HG03442 (cell line): ENCODE results near the gene LMOD1.
"Not testable (repeated sequence)": the region's sequence is repeated elsewhere in the genome, so short reads cannot be mapped to it uniquely, and the experiment has no call there.

Source experiments
- ATAC-seq: cut with Tn5 transposase; IDR thresholded peaks from one replicate; pipeline ENCODE4 v1.9.1; 2021; ENCODE audit warnings: mild to moderate bottlenecking, moderate library complexity; ENCODE audit not compliant: unreplicated experiment

LMOD1 gene

GRCh38 chr1:201917362-201918033 is 28.9 kb downstream of the LMOD1 start:
- ATAC-seq = no peak

- ATAC-seq = no peak
Observed at GRCh38 chr1:201916649-201917249, 29.6 kb downstream of the LMOD1 start.

- no peak for ATAC-seq
Observed at GRCh38 chr1:201914456-201915235, 31.7 kb downstream of the LMOD1 start.

- no peak for ATAC-seq
Observed at GRCh38 chr1:201912832-201913231, 33.5 kb downstream of the LMOD1 start.

GRCh38 chr1:201911826-201912571 is 34.3 kb downstream of the LMOD1 start:
- ATAC-seq = no peak

- ATAC-seq = no peak
Observed at GRCh38 chr1:201907621-201908020, 38.7 kb downstream of the LMOD1 start.

GRCh38 chr1:201906336-201906735 is 40.0 kb downstream of the LMOD1 start:
- ATAC-seq = no peak

- ATAC-seq = no peak
Observed at GRCh38 chr1:201905234-201905890, 41.0 kb downstream of the LMOD1 start.

GRCh38 chr1:201904579-201904978 is 41.8 kb downstream of the LMOD1 start:
- no peak for ATAC-seq

GRCh38 chr1:201903135-201903534 is 43.2 kb downstream of the LMOD1 start:
- ATAC-seq = no peak

- no peak for ATAC-seq
Observed at GRCh38 chr1:201902198-201902597, 44.1 kb downstream of the LMOD1 start.

GRCh38 chr1:201901036-201901435 is 45.3 kb downstream of the LMOD1 start:
- ATAC-seq = not testable (repeated sequence)

GRCh38 chr1:201900476-201900875 is 45.9 kb downstream of the LMOD1 start:
- no peak for ATAC-seq

GRCh38 chr1:201899683-201900429 is 46.5 kb downstream of the LMOD1 start:
- no peak for ATAC-seq

GRCh38 chr1:201898992-201899391 is 47.4 kb downstream of the LMOD1 start:
- ATAC-seq = no peak

- ATAC-seq = no peak
Observed at GRCh38 chr1:201898240-201898894, 48.0 kb downstream of the LMOD1 start.

- ATAC-seq = no peak
Observed at GRCh38 chr1:201896951-201897391, 49.4 kb downstream of the LMOD1 start.

GRCh38 chr1:201895913-201896807 is 50.2 kb downstream of the LMOD1 start:
- peak; percentile 63 for ATAC-seq
